ENCODE measurements around the gene CEP20.

The CEP20 gene

DNA sequence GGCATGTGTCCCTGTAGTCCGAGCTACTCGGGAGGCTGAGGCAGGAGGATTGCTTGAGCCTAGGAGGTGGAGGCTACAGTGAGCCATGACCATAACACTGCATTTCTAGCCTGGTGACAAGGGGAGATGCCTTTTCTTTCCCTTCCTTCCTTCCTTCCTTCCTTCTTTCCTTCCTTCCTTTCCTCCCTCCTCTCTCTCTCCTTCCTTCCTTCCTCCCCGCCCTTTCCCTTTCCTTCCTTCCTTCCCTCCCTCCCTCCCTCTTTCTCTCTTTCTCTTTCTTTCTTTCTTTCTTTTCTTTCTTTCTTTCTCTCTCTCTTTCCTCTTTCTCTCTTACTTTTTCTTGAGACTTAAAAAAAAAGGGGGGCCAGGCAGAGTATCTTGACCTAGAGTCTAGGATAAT is 3.1 kb upstream of the CEP20 start:
- Mint-ChIP-seq H3K27me3 (no peaks in the 10 kb centered on the region), H3K4me3 (no peak overlapping the region), H3K27ac (ENCODE audit: low read depth) (no peak overlapping the region), H3K36me3 (ENCODE audit: insufficient read depth) (peaks cover 10% of the 10 kb centered on the region), H3K9me3 (no peaks in the 10 kb centered on the region), H3K4me1 (peaks cover 20% of the 10 kb centered on the region)
- DNase-seq (ENCODE audit: low spot score in 2 of 2), result no peak
- no peak for ATAC-seq (replicated peaks; ENCODE audit: extremely low read depth, poor library complexity, severe bottlenecking)

DNA sequence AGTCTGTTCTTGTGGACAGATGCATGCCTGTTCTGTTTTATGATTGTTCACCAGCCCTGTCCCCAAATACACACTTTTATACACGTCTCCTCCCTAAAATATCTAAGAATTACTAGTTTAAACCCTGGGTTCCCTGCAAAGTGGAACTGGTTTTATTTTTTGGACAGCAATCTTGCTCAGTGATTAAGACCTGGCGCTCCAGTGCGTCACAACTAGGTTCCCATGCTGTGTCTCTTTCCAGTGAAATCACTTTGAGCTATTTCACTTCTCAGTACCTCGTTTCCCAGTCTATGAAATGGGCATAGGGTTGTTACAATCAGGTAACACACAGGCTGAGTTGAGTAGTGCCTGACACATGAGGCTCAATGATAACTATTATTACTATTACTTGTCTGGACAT is 1.1 kb downstream of the CEP20 start:
- H3K27me3 Mint-ChIP-seq, result no peaks in the 10 kb centered on the region
- peak overlapping the region; percentile 97 for H3K4me3 Mint-ChIP-seq
- no peak for ATAC-seq (replicated peaks; ENCODE audit: extremely low read depth, poor library complexity, severe bottlenecking)
- no peak for DNase-seq (ENCODE audit: low spot score in 2 of 2)
- H3K9me3 Mint-ChIP-seq, result no peaks in the 10 kb centered on the region
- H3K4me1 Mint-ChIP-seq, result peaks cover 36% of the 10 kb centered on the region
- H3K36me3 Mint-ChIP-seq (ENCODE audit: insufficient read depth), result peaks cover 19% of the 10 kb centered on the region
- H3K27ac Mint-ChIP-seq (ENCODE audit: low read depth), result peak overlapping the region; percentile 98

DNA sequence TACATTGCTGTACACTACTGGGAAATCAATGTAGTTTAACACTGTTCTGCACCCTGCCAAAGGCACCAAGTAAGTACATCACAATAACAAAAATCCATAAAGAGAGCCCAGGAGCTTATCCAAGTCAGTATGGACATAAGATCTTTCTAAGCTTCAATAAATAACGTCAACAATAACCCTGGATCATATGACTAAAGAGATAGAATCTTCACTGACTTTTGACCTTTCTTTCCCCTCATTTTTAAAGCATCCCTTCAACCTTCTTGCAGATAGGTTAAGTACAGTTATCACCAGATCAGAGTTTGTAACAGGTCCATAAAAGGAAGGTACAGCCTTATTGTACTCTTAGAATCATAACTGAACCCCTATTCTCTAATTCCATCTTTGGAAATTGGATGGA is 2.3 kb downstream of the CEP20 start:
- Mint-ChIP-seq H3K4me1 (peaks cover 36% of the 10 kb centered on the region), H3K36me3 (ENCODE audit: insufficient read depth) (peaks cover 27% of the 10 kb centered on the region), H3K27ac (ENCODE audit: low read depth) (no peak overlapping the region), H3K9me3 (no peaks in the 10 kb centered on the region), H3K4me3 (peak overlapping the region; percentile 39), H3K27me3 (no peaks in the 10 kb centered on the region)
- no peak for ATAC-seq (replicated peaks; ENCODE audit: extremely low read depth, poor library complexity, severe bottlenecking)
- no peak for DNase-seq (ENCODE audit: low spot score in 2 of 2)

DNA sequence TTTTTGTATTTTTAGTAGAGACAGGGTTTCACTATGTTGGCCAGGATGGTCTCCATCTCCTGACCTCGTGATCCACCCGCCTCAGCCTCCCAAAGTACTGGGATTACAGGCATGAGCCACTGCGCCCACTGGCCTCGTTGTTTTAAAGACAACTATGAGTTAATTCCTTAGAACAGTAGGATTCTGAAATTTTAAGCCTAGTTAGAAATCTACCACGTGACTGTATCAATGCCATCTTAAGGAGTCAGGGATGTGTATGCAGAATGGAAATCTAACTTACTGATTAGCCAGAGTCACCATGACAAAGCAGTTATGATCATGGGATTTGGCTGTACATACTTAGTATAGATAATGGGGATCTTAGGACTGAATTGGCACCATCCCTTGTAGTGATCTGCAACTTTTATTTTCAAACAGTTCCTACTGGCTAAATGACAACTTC is 2.8 kb downstream of the CEP20 start:
- peaks cover 36% of the 10 kb centered on the region for H3K4me1 Mint-ChIP-seq
- ATAC-seq (replicated peaks; ENCODE audit: extremely low read depth, poor library complexity, severe bottlenecking) (no peak), DNase-seq (ENCODE audit: low spot score in 2 of 2) (no peak)
- no peak overlapping the region for H3K27ac Mint-ChIP-seq (ENCODE audit: low read depth)
- H3K9me3 Mint-ChIP-seq, result no peaks in the 10 kb centered on the region
- H3K27me3 Mint-ChIP-seq, result no peaks in the 10 kb centered on the region
- peaks cover 27% of the 10 kb centered on the region for H3K36me3 Mint-ChIP-seq (ENCODE audit: insufficient read depth)
- H3K4me3 Mint-ChIP-seq, result peak overlapping the region; percentile 39

DNA sequence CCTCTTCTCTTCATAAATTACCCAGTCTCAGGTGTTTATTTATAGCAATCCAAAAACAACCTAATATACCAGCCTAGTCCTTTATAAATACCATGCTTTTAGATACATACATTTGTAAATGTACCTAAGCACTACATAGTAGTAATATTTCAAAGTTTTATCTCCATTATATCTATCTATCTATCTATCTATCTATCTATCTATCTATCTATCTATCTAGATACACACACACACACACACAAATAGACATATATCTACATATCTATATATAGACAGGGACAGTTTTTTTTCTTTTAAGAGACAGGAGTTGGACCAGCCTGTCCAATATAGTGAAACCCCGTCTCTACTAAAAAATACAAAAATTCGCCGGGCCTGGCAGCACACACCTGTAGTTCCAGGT is 5.8 kb downstream of the CEP20 start:
- Mint-ChIP-seq H3K4me1 (peaks cover 28% of the 10 kb centered on the region), H3K9me3 (no peaks in the 10 kb centered on the region), H3K27me3 (no peaks in the 10 kb centered on the region), H3K27ac (ENCODE audit: low read depth) (no peak overlapping the region), H3K4me3 (no peak overlapping the region), H3K36me3 (ENCODE audit: insufficient read depth) (peaks cover 31% of the 10 kb centered on the region)
- ATAC-seq (replicated peaks; ENCODE audit: extremely low read depth, poor library complexity, severe bottlenecking) (no peak), DNase-seq (ENCODE audit: low spot score in 2 of 2) (no peak)

DNA sequence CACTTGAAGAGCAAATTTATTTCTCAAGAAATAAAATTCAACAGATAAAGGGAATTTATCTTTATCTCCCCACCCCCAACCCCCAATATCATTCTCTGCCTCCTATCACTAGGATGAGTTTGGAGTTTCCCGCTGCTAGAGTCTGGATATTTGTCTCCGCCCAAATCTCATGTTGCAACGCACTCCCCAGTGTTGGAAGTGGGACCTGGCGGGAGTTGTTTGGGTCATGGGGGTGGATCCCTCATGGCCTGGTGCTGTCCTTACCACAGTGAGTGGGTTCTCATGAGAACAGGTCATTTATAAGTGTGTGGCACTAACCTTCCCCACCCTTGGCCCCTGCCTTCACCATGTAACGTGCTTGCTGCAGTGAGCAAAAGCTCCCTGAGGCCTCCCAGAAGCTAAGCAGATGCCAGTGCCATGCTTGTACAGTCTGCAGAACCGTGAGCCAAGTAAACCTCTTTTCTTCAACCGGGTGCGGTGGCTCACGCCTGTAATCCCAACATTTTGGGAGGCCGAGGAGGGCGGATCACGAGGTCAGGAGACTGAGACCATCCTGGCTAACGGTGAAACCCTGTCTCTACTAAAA is 6.5 kb downstream of the CEP20 start:
- H3K4me3 Mint-ChIP-seq, result no peak overlapping the region
- H3K4me1 Mint-ChIP-seq, result peaks cover 23% of the 10 kb centered on the region
- H3K36me3 Mint-ChIP-seq (ENCODE audit: insufficient read depth), result peaks cover 37% of the 10 kb centered on the region
- ATAC-seq (replicated peaks; ENCODE audit: extremely low read depth, poor library complexity, severe bottlenecking), result no peak
- H3K9me3 Mint-ChIP-seq, result no peaks in the 10 kb centered on the region
- DNase-seq (ENCODE audit: low spot score in 2 of 2), result no peak
- H3K27ac Mint-ChIP-seq (ENCODE audit: low read depth), result no peak overlapping the region
- no peaks in the 10 kb centered on the region for H3K27me3 Mint-ChIP-seq

DNA sequence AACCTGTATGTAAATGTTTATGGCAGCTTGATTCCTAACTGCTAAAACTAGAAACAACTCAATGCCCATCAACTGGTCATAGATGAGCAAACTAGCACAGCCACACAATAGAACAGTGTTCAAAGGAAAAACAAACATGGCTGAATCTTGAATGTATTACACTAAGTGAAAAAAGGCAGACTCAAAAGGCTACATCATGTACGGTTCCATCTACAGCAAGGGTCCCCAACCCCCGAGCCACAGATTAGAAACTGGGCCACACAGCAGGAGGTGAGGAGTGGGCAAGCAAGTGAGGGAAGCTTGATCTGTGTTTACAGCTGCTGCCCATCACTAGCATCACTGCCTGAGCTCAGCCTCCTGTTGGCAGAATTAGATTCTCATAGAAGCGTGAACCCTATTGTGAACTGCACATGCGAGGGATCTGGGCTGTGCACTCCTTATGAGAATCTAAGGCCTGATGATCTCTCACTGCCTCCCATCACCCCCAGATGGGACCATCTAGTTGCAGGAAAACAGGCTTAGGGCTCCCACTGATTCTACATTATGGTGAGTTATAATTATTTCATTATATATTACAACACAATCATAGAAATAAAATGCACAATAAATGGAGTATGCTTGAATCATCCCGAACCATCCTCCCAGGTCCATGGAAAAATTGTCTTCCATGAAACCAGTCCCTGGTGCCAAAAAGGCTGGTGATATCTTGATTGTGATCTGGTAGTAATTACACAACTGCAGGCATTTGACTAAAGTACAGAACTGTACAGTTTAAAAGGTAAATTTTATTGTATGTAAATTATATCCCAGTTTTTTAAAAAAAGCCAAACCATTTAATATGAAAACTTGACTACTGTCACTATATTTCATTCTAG is 7.7 kb downstream of the CEP20 start:
- H3K4me1 Mint-ChIP-seq, result peaks cover 13% of the 10 kb centered on the region
- ATAC-seq (replicated peaks; ENCODE audit: extremely low read depth, poor library complexity, severe bottlenecking) (no peak), DNase-seq (ENCODE audit: low spot score in 2 of 2) (no peak)
- H3K36me3 Mint-ChIP-seq (ENCODE audit: insufficient read depth), result peaks cover 45% of the 10 kb centered on the region
- H3K9me3 Mint-ChIP-seq, result no peaks in the 10 kb centered on the region
- H3K4me3 Mint-ChIP-seq, result no peak overlapping the region
- no peaks in the 10 kb centered on the region for H3K27me3 Mint-ChIP-seq
- H3K27ac Mint-ChIP-seq (ENCODE audit: low read depth), result no peak overlapping the region

DNA sequence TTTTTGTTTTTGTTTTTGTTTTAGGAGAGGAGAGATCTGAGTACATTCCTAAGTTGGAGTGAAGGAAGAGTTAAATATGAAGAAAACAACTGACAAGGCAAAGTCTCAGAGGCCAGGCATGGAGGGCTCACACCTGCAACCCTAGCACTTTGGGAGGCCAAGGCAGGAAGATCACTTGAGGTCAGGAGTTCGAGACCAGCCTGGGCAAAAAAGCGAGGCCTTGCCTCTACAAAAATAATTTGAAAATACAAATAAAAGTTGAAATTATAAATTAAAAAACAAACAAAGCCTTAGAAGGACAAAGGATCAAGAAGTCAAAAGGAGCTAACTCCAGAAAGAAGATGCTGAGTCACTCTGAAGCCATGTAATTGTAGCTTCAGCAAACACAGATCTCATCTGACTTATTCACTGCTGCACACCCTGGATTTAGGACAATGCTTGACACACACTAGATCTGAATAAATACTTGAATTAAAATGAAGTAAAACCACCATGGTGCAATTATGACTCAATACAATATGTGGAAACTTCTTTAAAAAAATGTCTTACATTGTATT is 9.1 kb downstream of the CEP20 start:
- H3K36me3 Mint-ChIP-seq (ENCODE audit: insufficient read depth), result peaks cover 51% of the 10 kb centered on the region
- H3K27ac Mint-ChIP-seq (ENCODE audit: low read depth), result no peak overlapping the region
- DNase-seq (ENCODE audit: low spot score in 2 of 2) (no peak), ATAC-seq (replicated peaks; ENCODE audit: extremely low read depth, poor library complexity, severe bottlenecking) (no peak)
- no peak overlapping the region for H3K4me3 Mint-ChIP-seq
- no peaks in the 10 kb centered on the region for H3K27me3 Mint-ChIP-seq
- no peaks in the 10 kb centered on the region for H3K9me3 Mint-ChIP-seq
- peaks cover 10% of the 10 kb centered on the region for H3K4me1 Mint-ChIP-seq

DNA sequence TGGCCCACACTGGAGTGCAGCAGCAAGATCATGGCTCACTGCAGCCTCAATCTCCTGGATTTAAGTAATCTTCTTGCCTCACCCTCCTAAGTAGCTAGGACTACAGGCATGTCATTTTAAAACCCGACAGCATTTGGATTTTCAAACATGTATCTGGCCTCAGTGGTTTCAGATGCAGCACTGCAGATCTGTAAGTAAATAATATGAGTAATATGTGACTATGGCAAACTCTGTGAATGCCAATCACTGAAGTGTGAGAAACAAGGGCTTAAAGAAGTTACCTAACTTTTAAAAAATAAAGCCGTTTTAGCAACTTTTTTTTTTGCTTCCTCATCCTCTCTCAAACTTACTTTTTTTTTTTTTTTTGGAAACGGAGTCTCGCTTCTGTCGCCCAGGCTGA is 11.9 kb downstream of the CEP20 start:
- no peak overlapping the region for H3K27ac Mint-ChIP-seq (ENCODE audit: low read depth)
- DNase-seq (ENCODE audit: low spot score in 2 of 2) (no peak), ATAC-seq (replicated peaks; ENCODE audit: extremely low read depth, poor library complexity, severe bottlenecking) (no peak)
- peaks cover 47% of the 10 kb centered on the region for H3K36me3 Mint-ChIP-seq (ENCODE audit: insufficient read depth)
- H3K4me3 Mint-ChIP-seq, result no peak overlapping the region
- no peaks in the 10 kb centered on the region for H3K9me3 Mint-ChIP-seq
- peaks cover 11% of the 10 kb centered on the region for H3K4me1 Mint-ChIP-seq
- H3K27me3 Mint-ChIP-seq, result no peaks in the 10 kb centered on the region

DNA sequence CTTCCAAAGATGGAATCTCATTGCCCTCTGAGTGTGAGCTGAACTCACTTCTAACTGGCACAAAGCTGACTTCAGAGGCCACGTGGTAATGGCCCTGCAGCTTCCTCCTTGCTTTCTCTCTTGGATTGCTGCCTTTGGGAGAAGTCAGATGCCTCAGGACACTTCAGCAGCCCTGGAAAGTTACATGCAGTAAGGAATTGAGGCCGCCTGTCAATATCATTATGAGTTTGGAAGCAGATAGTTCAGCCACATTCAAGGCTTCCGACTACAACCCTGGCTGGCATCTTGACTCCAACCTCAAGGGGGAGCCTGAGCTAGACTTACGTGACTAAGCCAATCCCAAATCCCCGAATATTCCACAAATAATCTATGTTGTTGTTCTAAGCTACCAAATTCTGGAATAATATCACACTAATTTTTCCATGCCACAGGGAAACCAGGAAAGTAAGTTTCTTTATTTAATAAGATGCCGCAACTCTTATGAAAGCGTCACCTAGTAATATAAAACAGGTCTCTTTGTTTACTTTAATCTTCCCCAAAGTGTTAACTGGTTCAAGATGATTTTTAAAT is 13.6 kb downstream of the CEP20 start:
- no peaks in the 10 kb centered on the region for H3K27me3 Mint-ChIP-seq
- H3K4me3 Mint-ChIP-seq, result no peak overlapping the region
- peaks cover 60% of the 10 kb centered on the region for H3K36me3 Mint-ChIP-seq (ENCODE audit: insufficient read depth)
- ATAC-seq (replicated peaks; ENCODE audit: extremely low read depth, poor library complexity, severe bottlenecking) (no peak), DNase-seq (ENCODE audit: low spot score in 2 of 2) (no peak)
- no peaks in the 10 kb centered on the region for H3K9me3 Mint-ChIP-seq
- H3K4me1 Mint-ChIP-seq, result peaks cover 11% of the 10 kb centered on the region
- H3K27ac Mint-ChIP-seq (ENCODE audit: low read depth), result no peak overlapping the region

DNA sequence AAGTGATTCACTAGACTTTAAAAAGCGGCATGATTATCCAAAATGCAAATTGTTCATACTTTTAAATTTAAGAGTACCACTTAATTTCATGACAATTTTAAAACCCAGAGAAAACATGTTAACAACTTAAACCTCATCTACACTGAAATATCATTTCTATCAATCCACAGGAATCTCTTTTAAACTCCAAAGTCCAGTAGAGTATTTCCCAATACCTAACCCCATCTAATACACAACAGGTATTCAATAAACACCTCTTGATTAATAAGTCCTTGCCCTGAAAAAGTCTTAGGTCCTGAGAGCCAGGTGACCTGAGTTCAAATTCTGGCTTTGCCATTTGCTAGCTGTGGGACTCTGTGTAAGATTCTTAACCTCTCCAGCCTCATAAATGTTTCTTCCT is 14.7 kb downstream of the CEP20 start:
- Mint-ChIP-seq H3K36me3 (ENCODE audit: insufficient read depth) (peaks cover 55% of the 10 kb centered on the region), H3K4me3 (no peak overlapping the region), H3K27ac (ENCODE audit: low read depth) (peak overlapping the region; percentile 53), H3K4me1 (peaks cover 6% of the 10 kb centered on the region), H3K9me3 (no peaks in the 10 kb centered on the region), H3K27me3 (no peaks in the 10 kb centered on the region)
- ATAC-seq (replicated peaks; ENCODE audit: extremely low read depth, poor library complexity, severe bottlenecking), result no peak
- DNase-seq (ENCODE audit: low spot score in 2 of 2), result no peak

DNA sequence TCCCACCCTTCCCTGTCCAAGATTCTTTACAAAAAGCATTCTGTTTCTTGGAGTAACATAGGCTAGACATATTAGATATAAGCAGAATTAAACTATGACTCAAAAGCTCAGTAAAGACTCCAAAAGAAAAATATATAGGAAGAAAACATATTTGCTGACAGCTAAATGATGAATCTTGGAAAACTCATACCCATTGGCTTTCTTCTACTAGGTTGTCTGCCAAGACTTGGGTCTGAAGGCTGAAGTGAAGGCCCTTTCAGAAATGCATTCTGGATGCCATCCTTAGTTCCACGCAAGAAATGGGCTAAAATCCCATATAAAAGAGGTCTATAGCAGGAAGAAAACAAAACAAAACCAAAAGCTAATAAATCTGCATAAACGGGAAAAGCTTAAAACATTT is 15.1 kb downstream of the CEP20 start:
- Mint-ChIP-seq H3K36me3 (ENCODE audit: insufficient read depth) (peaks cover 59% of the 10 kb centered on the region), H3K27me3 (no peaks in the 10 kb centered on the region), H3K4me3 (no peak overlapping the region), H3K9me3 (no peaks in the 10 kb centered on the region), H3K27ac (ENCODE audit: low read depth) (no peak overlapping the region), H3K4me1 (peaks cover 6% of the 10 kb centered on the region)
- DNase-seq (ENCODE audit: low spot score in 2 of 2) (no peak), ATAC-seq (replicated peaks; ENCODE audit: extremely low read depth, poor library complexity, severe bottlenecking) (no peak)

DNA sequence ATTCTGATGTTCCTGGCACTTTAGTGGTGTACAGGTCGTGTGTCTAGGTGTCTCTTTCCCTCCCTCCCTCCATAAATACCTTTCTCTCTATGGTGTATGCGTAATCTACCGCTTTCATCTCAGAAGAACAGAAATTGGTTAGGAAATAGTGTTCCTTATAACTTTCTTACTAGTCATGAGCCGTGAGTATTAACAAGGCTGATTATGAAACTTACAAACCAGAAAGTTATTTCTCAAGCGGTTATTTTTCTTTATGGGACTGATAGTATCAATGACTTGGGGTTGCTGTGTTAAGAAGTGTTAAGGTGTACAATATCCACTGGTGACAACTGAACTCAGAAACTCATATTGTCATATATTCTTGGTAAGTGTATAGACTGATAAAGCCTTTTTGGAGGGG is 18.4 kb downstream of the CEP20 start:
- ATAC-seq (replicated peaks; ENCODE audit: extremely low read depth, poor library complexity, severe bottlenecking), result no peak
- Mint-ChIP-seq H3K27me3 (no peaks in the 10 kb centered on the region), H3K4me3 (no peak overlapping the region), H3K9me3 (no peaks in the 10 kb centered on the region), H3K36me3 (ENCODE audit: insufficient read depth) (peaks cover 54% of the 10 kb centered on the region), H3K27ac (ENCODE audit: low read depth) (no peak overlapping the region), H3K4me1 (peaks cover 6% of the 10 kb centered on the region)
- DNase-seq (ENCODE audit: low spot score in 2 of 2), result no peak
